ENCODE data around the gene FGGY. TPM values are rescaled to one million over a fixed set of nuclear protein-coding genes. Genes with fewer than 3 reads are reported as not detected.
"Not testable (repeated sequence)": the region's sequence is repeated elsewhere in the genome, so short reads cannot be mapped to it uniquely, and the experiment has no call there.

The FGGY gene
- total and polyA plus RNA-seq, 4 donors: 5.3 to 25.1 (median 11.9) TPM

- H3K4me1 ChIP-seq (ENCODE audit: control insufficient read depth in 1 of 2, insufficient read depth in 2 of 2, low read length in 2 of 2): peaks cover 0 to 5% of the 10 kb centered on the region in 2 donors
- no peaks in the 10 kb centered on the region for H3K27me3 ChIP-seq (ENCODE audit: control insufficient read depth in 1 of 2, insufficient read depth in 2 of 2, low read length in 1 of 2)
- H3K4me3 ChIP-seq (ENCODE audit: low read length in 2 of 2): no peak overlapping the region
- H3K27ac ChIP-seq (ENCODE audit: low read depth in 1 of 2, low read length in 2 of 2): no peak overlapping the region
- no peaks in the 10 kb centered on the region for H3K36me3 ChIP-seq (ENCODE audit: control insufficient read depth in 1 of 2, insufficient read depth in 2 of 2, low read length in 1 of 2)
- intact Hi-C loops (cut with DNase I): no loop called here
- no peaks in the 10 kb centered on the region for H3K9me3 ChIP-seq (ENCODE audit: control insufficient read depth, low read length)
- WGBS, 2 donors: 19% methylated on average over 3 of the region's 3 CpGs
- DNase-seq: peak in 1 of 2 donors; percentile 55
- ATAC-seq (ENCODE audit: low FRiP score): peak; percentile 59
These were observed 253.0 kb downstream of the FGGY start for GRCh38 chr1:59549903-59550302.

DNA sequence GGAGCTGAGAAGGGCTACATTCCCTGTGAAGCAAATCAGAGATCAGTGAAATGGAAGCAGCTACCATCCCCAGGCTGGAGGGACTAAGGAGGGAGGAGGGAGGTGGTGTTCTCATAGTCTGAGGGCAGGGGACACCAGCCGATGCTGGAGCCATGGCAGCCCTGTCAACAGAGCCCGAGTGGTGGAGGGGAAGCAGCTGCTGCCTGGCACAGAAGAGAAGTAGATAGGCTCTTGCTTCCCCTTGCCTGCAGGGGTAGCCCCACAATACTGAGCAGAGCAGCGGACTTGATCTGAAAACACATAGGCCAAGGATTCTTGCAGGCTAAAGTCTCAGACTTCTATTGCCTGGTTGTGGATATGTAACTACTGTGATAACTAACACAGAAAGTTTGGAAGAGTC lies 255.1 kb downstream of the FGGY start:
- Histone ChIP-seq H3K4me3 (ENCODE audit: low read length in 2 of 2) (no peak overlapping the region), H3K27ac (ENCODE audit: low read depth in 1 of 2, low read length in 2 of 2) (no peak overlapping the region), H3K9me3 (ENCODE audit: control insufficient read depth, low read length) (no peaks in the 10 kb centered on the region), H3K4me1 (ENCODE audit: control insufficient read depth in 1 of 2, insufficient read depth in 2 of 2, low read length in 2 of 2) (peaks cover 0 to 5% of the 10 kb centered on the region in 2 donors), H3K27me3 (ENCODE audit: control insufficient read depth in 1 of 2, insufficient read depth in 2 of 2, low read length in 1 of 2) (no peaks in the 10 kb centered on the region), H3K36me3 (ENCODE audit: control insufficient read depth in 1 of 2, insufficient read depth in 2 of 2, low read length in 1 of 2) (no peaks in the 10 kb centered on the region)
- 83 to 92% methylated on average over 3 of the region's 3 CpGs for WGBS, 2 donors
- intact Hi-C loops (cut with DNase I): no loop called here
- ATAC-seq (ENCODE audit: low FRiP score) (peak; percentile 47), DNase-seq (peak in 1 of 2 donors; percentile 62)

- Histone ChIP-seq H3K27ac (ENCODE audit: low read depth in 1 of 2, low read length in 2 of 2) (no peak overlapping the region), H3K27me3 (ENCODE audit: control insufficient read depth in 1 of 2, insufficient read depth in 2 of 2, low read length in 1 of 2) (no peaks in the 10 kb centered on the region), H3K4me1 (ENCODE audit: control insufficient read depth in 1 of 2, insufficient read depth in 2 of 2, low read length in 2 of 2) (peaks cover 0 to 5% of the 10 kb centered on the region in 2 donors), H3K4me3 (ENCODE audit: low read length in 2 of 2) (no peak overlapping the region), H3K36me3 (ENCODE audit: control insufficient read depth in 1 of 2, insufficient read depth in 2 of 2, low read length in 1 of 2) (no peaks in the 10 kb centered on the region), H3K9me3 (ENCODE audit: control insufficient read depth, low read length) (no peaks in the 10 kb centered on the region)
- no peak for DNase-seq
- intact Hi-C loops (cut with DNase I): no loop called here
- 21 to 37% methylated on average over 4 of the region's 4 CpGs for WGBS, 2 donors
- ATAC-seq (ENCODE audit: low FRiP score): no peak
These were observed 256.5 kb downstream of the FGGY start for GRCh38 chr1:59553371-59553770.

- Histone ChIP-seq H3K4me3 (ENCODE audit: low read length in 2 of 2) (no peak overlapping the region), H3K27ac (ENCODE audit: low read depth in 1 of 2, low read length in 2 of 2) (no peak overlapping the region), H3K36me3 (ENCODE audit: control insufficient read depth in 1 of 2, insufficient read depth in 2 of 2, low read length in 1 of 2) (no peaks in the 10 kb centered on the region), H3K27me3 (ENCODE audit: control insufficient read depth in 1 of 2, insufficient read depth in 2 of 2, low read length in 1 of 2) (no peaks in the 10 kb centered on the region), H3K4me1 (ENCODE audit: control insufficient read depth in 1 of 2, insufficient read depth in 2 of 2, low read length in 2 of 2) (peaks cover 0 to 5% of the 10 kb centered on the region in 2 donors), H3K9me3 (ENCODE audit: control insufficient read depth, low read length) (no peaks in the 10 kb centered on the region)
- intact Hi-C loops (cut with DNase I): no loop called here
- no peak for DNase-seq
- no peak for ATAC-seq (ENCODE audit: low FRiP score)
- 64 to 69% methylated on average over 8 of the region's 8 CpGs for WGBS, 2 donors
These were observed 257.2 kb downstream of the FGGY start for GRCh38 chr1:59554011-59554663.

GRCh38 chr1:59554752-59555151 lies 257.9 kb downstream of the FGGY start:
- Histone ChIP-seq H3K4me1 (ENCODE audit: control insufficient read depth in 1 of 2, insufficient read depth in 2 of 2, low read length in 2 of 2) (peaks cover 0 to 5% of the 10 kb centered on the region in 2 donors), H3K36me3 (ENCODE audit: control insufficient read depth in 1 of 2, insufficient read depth in 2 of 2, low read length in 1 of 2) (no peaks in the 10 kb centered on the region), H3K9me3 (ENCODE audit: control insufficient read depth, low read length) (no peaks in the 10 kb centered on the region), H3K4me3 (ENCODE audit: low read length in 2 of 2) (no peak overlapping the region), H3K27ac (ENCODE audit: low read depth in 1 of 2, low read length in 2 of 2) (no peak overlapping the region), H3K27me3 (ENCODE audit: control insufficient read depth in 1 of 2, insufficient read depth in 2 of 2, low read length in 1 of 2) (no peaks in the 10 kb centered on the region)
- ATAC-seq (ENCODE audit: low FRiP score): no peak
- intact Hi-C loops (cut with DNase I): no loop called here
- WGBS, 2 donors: 74 to 75% methylated on average over 4 of the region's 4 CpGs
- no peak for DNase-seq

- intact Hi-C loops (cut with DNase I): no loop called here
- H3K36me3 ChIP-seq (ENCODE audit: control insufficient read depth in 1 of 2, insufficient read depth in 2 of 2, low read length in 1 of 2): no peaks in the 10 kb centered on the region
- ATAC-seq (ENCODE audit: low FRiP score): no peak
- H3K27ac ChIP-seq (ENCODE audit: low read depth in 1 of 2, low read length in 2 of 2): no peak overlapping the region
- DNase-seq: no peak
- H3K27me3 ChIP-seq (ENCODE audit: control insufficient read depth in 1 of 2, insufficient read depth in 2 of 2, low read length in 1 of 2): no peaks in the 10 kb centered on the region
- H3K9me3 ChIP-seq (ENCODE audit: control insufficient read depth, low read length): no peaks in the 10 kb centered on the region
- no peaks in the 10 kb centered on the region for H3K4me1 ChIP-seq (ENCODE audit: control insufficient read depth in 1 of 2, insufficient read depth in 2 of 2, low read length in 2 of 2)
- H3K4me3 ChIP-seq (ENCODE audit: low read length in 2 of 2): no peak overlapping the region
- WGBS, 2 donors: 97 to 98% methylated on average over 1 of the region's 1 CpG
These were observed 259.5 kb downstream of the FGGY start for GRCh38 chr1:59556398-59556797.

- WGBS, 2 donors: 86% methylated on average over 8 of the region's 8 CpGs
- intact Hi-C loops (cut with DNase I): no loop called here
- ATAC-seq (ENCODE audit: low FRiP score) (no peak), DNase-seq (no peak)
- no peak overlapping the region for H3K4me3 ChIP-seq (ENCODE audit: low read length in 2 of 2)
- H3K27me3 ChIP-seq (ENCODE audit: control insufficient read depth in 1 of 2, insufficient read depth in 2 of 2, low read length in 1 of 2): no peaks in the 10 kb centered on the region
- no peaks in the 10 kb centered on the region for H3K4me1 ChIP-seq (ENCODE audit: control insufficient read depth in 1 of 2, insufficient read depth in 2 of 2, low read length in 2 of 2)
- no peak overlapping the region for H3K27ac ChIP-seq (ENCODE audit: low read depth in 1 of 2, low read length in 2 of 2)
- H3K36me3 ChIP-seq (ENCODE audit: control insufficient read depth in 1 of 2, insufficient read depth in 2 of 2, low read length in 1 of 2): no peaks in the 10 kb centered on the region
- no peaks in the 10 kb centered on the region for H3K9me3 ChIP-seq (ENCODE audit: control insufficient read depth, low read length)
These were observed 260.1 kb downstream of the FGGY start for GRCh38 chr1:59556802-59557548.

- no peak for DNase-seq
- H3K9me3 ChIP-seq (ENCODE audit: control insufficient read depth, low read length): no peaks in the 10 kb centered on the region
- H3K36me3 ChIP-seq (ENCODE audit: control insufficient read depth in 1 of 2, insufficient read depth in 2 of 2, low read length in 1 of 2): no peaks in the 10 kb centered on the region
- ATAC-seq (ENCODE audit: low FRiP score): no peak
- H3K27me3 ChIP-seq (ENCODE audit: control insufficient read depth in 1 of 2, insufficient read depth in 2 of 2, low read length in 1 of 2): no peaks in the 10 kb centered on the region
- H3K27ac ChIP-seq (ENCODE audit: low read depth in 1 of 2, low read length in 2 of 2): no peak overlapping the region
- intact Hi-C loops (cut with DNase I): no loop called here
- H3K4me1 ChIP-seq (ENCODE audit: control insufficient read depth in 1 of 2, insufficient read depth in 2 of 2, low read length in 2 of 2): no peaks in the 10 kb centered on the region
- 83 to 95% methylated on average over 1 of the region's 1 CpG for WGBS, 2 donors
- no peak overlapping the region for H3K4me3 ChIP-seq (ENCODE audit: low read length in 2 of 2)
These were observed 260.6 kb downstream of the FGGY start for GRCh38 chr1:59557549-59557885.

DNA sequence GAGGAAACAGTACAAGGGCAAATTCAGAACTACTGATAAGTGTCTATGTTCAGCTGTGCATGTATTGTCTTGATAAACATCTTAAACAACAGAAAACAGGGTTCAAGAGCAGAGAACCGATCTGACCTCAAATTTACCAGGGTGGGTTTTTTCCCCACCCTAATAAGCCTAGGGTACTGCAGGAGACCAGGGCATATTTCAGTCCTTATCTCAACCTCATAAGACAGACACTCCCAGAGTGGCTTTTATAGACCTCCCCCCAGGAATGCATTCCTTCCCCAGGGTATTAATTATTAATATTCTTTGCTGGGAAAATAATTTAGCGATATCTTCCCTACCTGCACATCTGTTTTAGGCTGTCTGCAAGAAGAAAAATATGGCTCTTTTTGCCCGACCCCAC lies 261.7 kb downstream of the FGGY start:
- H3K27me3 ChIP-seq (ENCODE audit: control insufficient read depth in 1 of 2, insufficient read depth in 2 of 2, low read length in 1 of 2); H3K36me3 ChIP-seq (ENCODE audit: control insufficient read depth in 1 of 2, insufficient read depth in 2 of 2, low read length in 1 of 2); H3K4me1 ChIP-seq (ENCODE audit: control insufficient read depth in 1 of 2, insufficient read depth in 2 of 2, low read length in 2 of 2); intact Hi-C loops (cut with DNase I); DNase-seq; H3K27ac ChIP-seq (ENCODE audit: low read depth in 1 of 2, low read length in 2 of 2); ATAC-seq (ENCODE audit: low FRiP score); H3K9me3 ChIP-seq (ENCODE audit: control insufficient read depth, low read length); H3K4me3 ChIP-seq (ENCODE audit: low read length in 2 of 2): not testable (repeated sequence)
- WGBS, 2 donors: 98% methylated on average over 3 of the region's 3 CpGs
